Common myeloid progenitor, CD34-positive (primary cell): ENCODE measurements around the gene DCP1A.
"Not testable (repeated sequence)": the region's sequence is repeated elsewhere in the genome, so short reads cannot be mapped to it uniquely, and the experiment has no call there.

Experiments used
- CTCF ChIA-PET: fragments of 350-600 bp; sonication (Branson Sonifier 250); formaldehyde crosslinking; loops from one replicate; lab custom pipeline; 2021; ENCODE audit warnings: antibody characterized with exemption; lab: Charles Lee
- POLR2A ChIA-PET: fragments of 350-600 bp; sonication (Branson Sonifier 250); formaldehyde crosslinking; loops from one replicate; lab custom pipeline; 2021; ENCODE audit warnings: antibody characterized with exemption; lab: Charles Lee
- DNase-seq, 3 donors: peaks; one replicate each; pipeline versions ENCODE4 v3.0.0 to v3.0.0-alpha.2; 2013
- H3K27ac ChIP-seq, 2 experiments: 1 replicate in 1 of 2; 2 replicates in 1 of 2; pipeline ENCODE4 v1.7.0; 2013; ENCODE audit warnings: inconsistent platforms in 2 of 2, low read length in 2 of 2, mild to moderate bottlenecking in 2 of 2, low read depth in 1 of 2, moderate library complexity in 1 of 2; ENCODE audit not compliant: severe bottlenecking in 2 of 2, insufficient read depth in 1 of 2, poor library complexity in 1 of 2
- H3K27me3 ChIP-seq, 5 experiments: replicated peaks in 2 of 5; 1 replicate in 3 of 5; 2 replicates in 2 of 5; pipeline versions ENCODE4 v1.6.1 to v1.7.0; 2013; ENCODE audit warnings: low read length in 4 of 5, mild to moderate bottlenecking in 2 of 5, moderate library complexity in 2 of 5, inconsistent platforms in 1 of 5; ENCODE audit not compliant: insufficient read depth in 5 of 5, control insufficient read depth in 4 of 5
- H3K36me3 ChIP-seq, 4 experiments: 1 replicate in 2 of 4; 2 replicates in 2 of 4; pipeline versions ENCODE4 v1.6.1 to v1.7.0; 2013; ENCODE audit warnings: low read length in 3 of 4, control low read depth in 1 of 4, mild to moderate bottlenecking in 1 of 4; ENCODE audit not compliant: control insufficient read depth in 4 of 4, insufficient read depth in 4 of 4
- H3K4me1 ChIP-seq, 4 experiments: 1 replicate in 3 of 4; 2 replicates in 1 of 4; pipeline versions ENCODE4 v1.6.1 to v1.7.1; 2013; ENCODE audit warnings: low read length in 3 of 4, mild to moderate bottlenecking in 3 of 4, control low read depth in 1 of 4, inconsistent platforms in 1 of 4, moderate library complexity in 1 of 4; ENCODE audit not compliant: control insufficient read depth in 4 of 4, insufficient read depth in 4 of 4; ENCODE audit errors: control extremely low read depth in 1 of 4
- H3K4me3 ChIP-seq, 7 experiments: 1 replicate in 4 of 7; 2 replicates in 3 of 7; pipeline versions ENCODE4 v1.5.1 to v1.7.0; 2013; ENCODE audit warnings: mild to moderate bottlenecking in 7 of 7, low read length in 6 of 7, moderate library complexity in 6 of 7, inconsistent platforms in 2 of 7, low read depth in 2 of 7, control low read depth in 1 of 7; ENCODE audit not compliant: insufficient read depth in 4 of 7, control insufficient read depth in 1 of 7; ENCODE audit errors: extremely low read depth in 1 of 7
- H3K9me3 ChIP-seq, 5 experiments: 1 replicate in 4 of 5; 2 replicates in 1 of 5; pipeline versions ENCODE4 v1.6.1 to v1.7.1; 2013; ENCODE audit warnings: low read length in 4 of 5, mild to moderate bottlenecking in 2 of 5, inconsistent platforms in 1 of 5, low read depth in 1 of 5, moderate library complexity in 1 of 5; ENCODE audit not compliant: control insufficient read depth in 4 of 5, insufficient read depth in 2 of 5; ENCODE audit errors: control extremely low read depth in 1 of 5
- WGBS: methylation state at CpG from one replicate; pipeline ENCODE4 v1.1.5; 2013; ENCODE audit not compliant: insufficient coverage; 5-methylcytosine and 5-hydroxymethylcytosine counted together

The DCP1A gene

DNA sequence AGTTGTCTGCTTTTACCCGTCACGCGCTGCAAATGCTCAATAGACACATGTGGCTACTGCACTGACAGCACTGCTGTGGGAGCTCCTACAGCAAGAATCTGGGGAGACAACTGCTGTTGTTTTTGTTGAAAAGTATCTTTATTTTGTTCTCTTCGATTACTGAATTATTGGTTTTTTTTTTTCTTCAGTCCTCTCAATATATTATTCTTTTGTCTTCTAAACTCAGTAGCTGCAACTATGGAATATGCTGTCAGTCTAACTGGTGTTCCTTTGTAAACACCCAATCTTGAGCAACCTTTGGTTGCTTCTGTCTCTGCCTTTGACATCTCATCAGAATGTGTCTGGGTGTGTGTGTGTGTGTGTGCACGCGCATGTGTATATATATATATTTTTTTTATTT, 12.6 kb downstream of the DCP1A start:
- ChIA-PET POLR2A (interaction anchor here (0.6 kb wide), 1 partner anchor 236 kb away, joined by 3 read pairs; no protein-coding TSS in a partner anchor), CTCF (interaction anchor here (1.4 kb wide), 1 partner anchor 8 kb away, joined by 4 read pairs; no protein-coding TSS in a partner anchor)
- Histone ChIP-seq H3K9me3 (no peaks in the 10 kb centered on the region), H3K27me3 (no peaks in the 10 kb centered on the region), H3K4me1 (no peaks in the 10 kb centered on the region), H3K4me3 (no peak overlapping the region), H3K36me3 (peaks cover 10 to 69% (median 42%) of the 10 kb centered on the region in 4 experiments), H3K27ac (no peak overlapping the region)
- 100% methylated on average over 3 of the region's 6 CpGs for WGBS
- DNase-seq = no peak

DNA sequence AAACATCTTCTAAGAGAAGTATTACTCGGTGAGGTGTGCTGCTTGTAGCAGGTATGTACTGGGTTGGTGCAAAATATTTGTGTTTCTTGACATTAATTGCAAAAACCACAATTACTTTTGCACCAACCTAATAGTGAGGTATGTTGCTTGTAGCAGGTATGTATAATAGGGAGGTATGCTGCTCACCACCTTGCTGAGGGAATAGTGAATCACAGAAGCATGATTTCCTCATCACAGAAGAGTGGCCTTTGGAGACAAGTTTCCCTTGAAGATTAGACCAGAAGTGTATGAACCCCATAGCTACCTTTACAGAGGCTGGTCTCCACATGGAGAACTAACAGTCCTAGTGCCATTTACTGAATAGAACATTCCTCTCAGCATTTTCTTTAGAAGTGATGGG, 15.5 kb downstream of the DCP1A start:
- ChIA-PET CTCF (no interaction called here), POLR2A (no interaction called here)
- peaks cover 9 to 58% (median 34%) of the 10 kb centered on the region in 4 experiments for H3K36me3 ChIP-seq
- H3K27me3 ChIP-seq = no peaks in the 10 kb centered on the region
- no peaks in the 10 kb centered on the region for H3K9me3 ChIP-seq
- peaks cover 0 to 4% (median 2%) of the 10 kb centered on the region in 4 experiments for H3K4me1 ChIP-seq
- DNase-seq = no peak
- no peak overlapping the region for H3K27ac ChIP-seq
- no CpG with 5 or more reads among the region's 1 CpG for WGBS
- no peak overlapping the region for H3K4me3 ChIP-seq

- CTCF ChIA-PET = interaction anchor here (0.9 to 1.1 kb wide), 2 partner anchors 12 to 109 kb away, joined by 3 read pairs; no protein-coding TSS in a partner anchor
- no CpG with 5 or more reads among the region's 1 CpG for WGBS
- Histone ChIP-seq H3K27ac (no peak overlapping the region), H3K36me3 (peaks cover 12 to 54% (median 32%) of the 10 kb centered on the region in 4 experiments), H3K4me1 (peaks cover 0 to 4% (median 2%) of the 10 kb centered on the region in 4 experiments), H3K9me3 (no peaks in the 10 kb centered on the region), H3K4me3 (no peak overlapping the region), H3K27me3 (no peaks in the 10 kb centered on the region)
- DNase-seq = no peak
- POLR2A ChIA-PET = no interaction called here
These were observed 17.4 kb downstream of the DCP1A start for GRCh38 chr3:53329897-53330296.

DNA sequence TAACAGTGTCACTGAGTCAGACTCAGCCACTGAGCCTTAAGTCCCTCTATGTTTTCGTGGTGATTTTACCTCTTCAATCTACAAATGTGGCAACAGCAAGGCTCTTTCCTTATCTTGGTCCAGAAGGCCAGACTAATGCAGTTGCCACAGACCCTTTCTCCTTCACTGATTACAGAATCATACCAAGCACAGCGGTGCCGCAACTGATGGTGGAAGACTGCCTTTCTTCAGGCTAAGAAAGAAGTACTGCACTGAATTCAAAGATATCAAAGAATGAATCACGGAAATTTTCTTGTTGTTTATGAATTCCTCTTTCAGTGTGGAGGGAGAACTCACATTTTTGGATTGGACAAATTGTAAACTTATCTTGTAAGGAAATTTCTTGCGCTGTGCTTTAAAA, 18.6 kb downstream of the DCP1A start:
- peak; percentile 22 to 66 (median 43) for DNase-seq
- CTCF ChIA-PET = no interaction called here
- H3K36me3 ChIP-seq = peaks cover 10 to 44% (median 27%) of the 10 kb centered on the region in 4 experiments
- H3K9me3 ChIP-seq = no peaks in the 10 kb centered on the region
- peaks cover 0 to 4% (median 2%) of the 10 kb centered on the region in 4 experiments for H3K4me1 ChIP-seq
- no peaks in the 10 kb centered on the region for H3K27me3 ChIP-seq
- 97% methylated on average over 5 of the region's 5 CpGs for WGBS
- no peak overlapping the region for H3K4me3 ChIP-seq
- POLR2A ChIA-PET = interaction anchor here (0.5 kb wide), 1 partner anchor 9 kb away, joined by 3 read pairs; no protein-coding TSS in a partner anchor
- no peak overlapping the region for H3K27ac ChIP-seq

DNA sequence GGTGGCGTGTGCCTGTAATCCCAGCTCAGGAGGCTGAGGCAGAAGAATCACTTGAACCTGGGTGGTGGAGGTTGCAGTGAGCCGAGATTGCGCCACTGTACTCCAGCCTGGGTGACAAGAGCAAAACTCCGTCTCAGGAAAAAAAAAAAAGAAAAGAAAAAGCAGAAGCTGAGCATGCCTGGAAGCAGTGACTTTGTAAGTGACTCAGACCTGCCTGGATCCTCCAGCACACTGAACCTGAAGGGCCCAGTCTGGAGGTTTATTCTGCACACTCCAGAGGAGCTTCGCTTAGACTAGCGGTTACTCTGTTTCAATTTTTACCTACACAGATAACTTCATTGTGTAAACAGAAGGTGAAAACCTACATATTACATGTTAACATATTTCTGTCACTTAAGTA, 19.4 kb downstream of the DCP1A start:
- peak; percentile 10 to 71 (median 69) for DNase-seq
- WGBS = 70% methylated on average over 2 of the region's 6 CpGs
- H3K36me3 ChIP-seq = peaks cover 8 to 42% (median 23%) of the 10 kb centered on the region in 4 experiments
- H3K4me3 ChIP-seq, CTCF ChIA-PET, H3K27me3 ChIP-seq, H3K9me3 ChIP-seq, H3K27ac ChIP-seq, H3K4me1 ChIP-seq: not testable (repeated sequence)
- POLR2A ChIA-PET = interaction anchor here (0.5 kb wide), 1 partner anchor 8 kb away, joined by 3 read pairs; no protein-coding TSS in a partner anchor

DNA sequence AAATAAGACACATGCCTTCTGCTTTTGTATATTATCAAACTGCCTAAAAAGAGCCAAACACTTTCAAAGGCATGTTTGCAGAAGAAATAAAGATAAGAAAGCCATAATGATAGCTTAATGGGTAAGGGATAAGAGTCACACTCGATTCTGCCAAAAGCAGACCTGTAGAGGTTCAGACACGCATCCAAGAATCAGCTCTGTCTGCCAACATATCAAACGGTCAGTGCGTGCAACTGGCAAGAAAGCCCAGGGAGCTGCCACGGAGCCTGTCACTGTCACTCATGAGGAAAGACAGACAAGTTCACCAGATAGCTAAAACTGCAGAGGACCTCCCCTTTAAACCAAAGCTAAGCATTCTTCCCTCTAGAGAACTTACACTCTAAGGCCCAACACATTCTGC, 23.2 kb downstream of the DCP1A start:
- Histone ChIP-seq H3K27ac (no peak overlapping the region), H3K4me3 (no peak overlapping the region), H3K36me3 (peaks cover 9 to 28% (median 21%) of the 10 kb centered on the region in 4 experiments), H3K4me1 (peaks cover 0 to 6% (median 2%) of the 10 kb centered on the region in 4 experiments), H3K27me3 (no peaks in the 10 kb centered on the region), H3K9me3 (no peaks in the 10 kb centered on the region)
- peak in 1 of 3 donors; percentile 12 for DNase-seq
- WGBS = 96% methylated on average over 4 of the region's 5 CpGs
- ChIA-PET CTCF (interaction anchor here (1.5 to 1.6 kb wide), 2 partner anchors 12 to 25 kb away, joined by 3 to 5 read pairs; no protein-coding TSS in a partner anchor), POLR2A (no interaction called here)

DNA sequence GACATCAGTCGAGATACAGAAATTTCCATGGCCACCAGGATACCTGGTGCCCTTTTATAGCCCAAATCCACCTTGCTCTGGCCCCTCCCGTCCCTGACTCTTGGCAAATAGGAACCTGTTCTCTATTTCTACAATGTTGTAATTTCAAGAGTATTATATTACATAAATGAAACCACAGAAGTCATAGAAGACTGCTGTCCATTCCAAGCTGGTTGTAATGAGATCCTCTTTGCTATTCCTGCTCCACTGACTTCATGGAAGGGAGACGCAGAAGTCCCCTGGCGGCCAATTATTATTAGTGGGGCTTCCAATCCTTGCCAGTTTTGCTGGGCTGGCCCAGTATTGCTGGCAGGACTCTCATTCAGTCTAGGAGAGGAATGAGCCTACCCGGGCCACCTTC, 26.6 kb downstream of the DCP1A start:
- no peak for DNase-seq
- POLR2A ChIA-PET = no interaction called here
- peaks cover 4 to 29% (median 26%) of the 10 kb centered on the region in 4 experiments for H3K36me3 ChIP-seq
- WGBS = 100% methylated on average over 4 of the region's 5 CpGs
- no peaks in the 10 kb centered on the region for H3K9me3 ChIP-seq
- CTCF ChIA-PET = interaction anchor here (1.6 to 1.7 kb wide), 2 partner anchors 15 to 22 kb away, joined by 3 to 4 read pairs; no protein-coding TSS in a partner anchor
- H3K4me1 ChIP-seq = peaks cover 0 to 2% (median 0%) of the 10 kb centered on the region in 4 experiments
- no peak overlapping the region for H3K27ac ChIP-seq
- no peak overlapping the region for H3K4me3 ChIP-seq
- H3K27me3 ChIP-seq = no peaks in the 10 kb centered on the region
